ENCODE measurements around the gene CCDC88A. TPM values are rescaled to one million over a fixed set of nuclear protein-coding genes. Genes with fewer than 3 reads are reported as not detected.
"Not testable (repeated sequence)": the region's sequence is repeated elsewhere in the genome, so short reads cannot be mapped to it uniquely, and the experiment has no call there.

The CCDC88A gene
- total RNA-seq, 1 donor from 2014 or later, result 35.6 TPM

GRCh38 chr2:55391615-55392242 lies 27.9 kb downstream of the CCDC88A start:
- DNase-seq (ENCODE audit: low read depth in 2 of 2), result no peak

- no peak for DNase-seq (ENCODE audit: low read depth in 2 of 2)
Measured at GRCh38 chr2:55391155-55391554, 28.5 kb downstream of the CCDC88A start.

- DNase-seq (ENCODE audit: low read depth in 2 of 2), result not testable (repeated sequence)
Measured at GRCh38 chr2:55385516-55385915, 34.1 kb downstream of the CCDC88A start.

GRCh38 chr2:55384786-55385185 lies 34.9 kb downstream of the CCDC88A start:
- DNase-seq (ENCODE audit: low read depth in 2 of 2), result no peak

- no peak for DNase-seq (ENCODE audit: low read depth in 2 of 2)
Measured at GRCh38 chr2:55371376-55371775, 48.3 kb downstream of the CCDC88A start.

GRCh38 chr2:55370208-55370607 lies 49.4 kb downstream of the CCDC88A start:
- DNase-seq (ENCODE audit: low read depth in 2 of 2), result no peak

GRCh38 chr2:55365303-55365702 lies 54.4 kb downstream of the CCDC88A start:
- peak in 1 of 2 donors; percentile 44 for DNase-seq (ENCODE audit: low read depth in 2 of 2)

GRCh38 chr2:55364189-55365055 lies 55.2 kb downstream of the CCDC88A start:
- DNase-seq (ENCODE audit: low read depth in 2 of 2), result peak; percentile 88 to 96

GRCh38 chr2:55363636-55364035 lies 56.0 kb downstream of the CCDC88A start:
- no peak for DNase-seq (ENCODE audit: low read depth in 2 of 2)

GRCh38 chr2:55361465-55362189 lies 58.0 kb downstream of the CCDC88A start:
- no peak for DNase-seq (ENCODE audit: low read depth in 2 of 2)

- DNase-seq (ENCODE audit: low read depth in 2 of 2), result no peak
Measured at GRCh38 chr2:55358451-55358850, 61.2 kb downstream of the CCDC88A start.

- DNase-seq (ENCODE audit: low read depth in 2 of 2), result peak in 1 of 2 donors; percentile 1
Measured at GRCh38 chr2:55357927-55358326, 61.7 kb downstream of the CCDC88A start.

GRCh38 chr2:55357164-55357563 lies 62.5 kb downstream of the CCDC88A start:
- DNase-seq (ENCODE audit: low read depth in 2 of 2), result no peak

GRCh38 chr2:55356136-55356535 lies 63.5 kb downstream of the CCDC88A start:
- not testable (repeated sequence) for DNase-seq (ENCODE audit: low read depth in 2 of 2)

GRCh38 chr2:55355451-55355850 lies 64.2 kb downstream of the CCDC88A start:
- no peak for DNase-seq (ENCODE audit: low read depth in 2 of 2)

- no peak for DNase-seq (ENCODE audit: low read depth in 2 of 2)
Measured at GRCh38 chr2:55351672-55352071, 68.0 kb downstream of the CCDC88A start.

- DNase-seq (ENCODE audit: low read depth in 2 of 2), result no peak
Measured at GRCh38 chr2:55345064-55345463, 74.6 kb downstream of the CCDC88A start.

GRCh38 chr2:55338268-55338667 lies 81.4 kb downstream of the CCDC88A start:
- DNase-seq (ENCODE audit: low read depth in 2 of 2), result no peak

GRCh38 chr2:55334728-55335127 lies 84.9 kb downstream of the CCDC88A start:
- no peak for DNase-seq (ENCODE audit: low read depth in 2 of 2)

GRCh38 chr2:55330541-55331297 lies 88.9 kb downstream of the CCDC88A start:
- no peak for DNase-seq (ENCODE audit: low read depth in 2 of 2)

- peak in 1 of 2 donors; percentile 8 for DNase-seq (ENCODE audit: low read depth in 2 of 2)
Measured at GRCh38 chr2:55327470-55328230, 92.0 kb downstream of the CCDC88A start.

All from dermis microvascular lymphatic vessel endothelial cell (primary cell).